ENCODE measurements around the gene OR56A5. TPM values are rescaled to one million over a fixed set of nuclear protein-coding genes. Genes with fewer than 3 reads are reported as not detected.
"Not testable (repeated sequence)": the region's sequence is repeated elsewhere in the genome, so short reads cannot be mapped to it uniquely, and the experiment has no call there.

Gene OR56A5
- total RNA-seq, 1 donor from 2014 or later = not detected

GRCh38 chr11:5966958-5967357 lies 1.3 kb downstream of the OR56A5 start:
- peaks cover 6% of the 10 kb centered on the region for H3K27me3 Mint-ChIP-seq
- no peaks in the 10 kb centered on the region for H3K4me1 Mint-ChIP-seq
- intact Hi-C loops (cut with micrococcal nuclease) = no loop called here
- H3K9me3 Mint-ChIP-seq = no peaks in the 10 kb centered on the region
- no peak overlapping the region for H3K4me3 Mint-ChIP-seq
- no peak for DNase-seq
- H3K27ac Mint-ChIP-seq = no peak overlapping the region
- no peaks in the 10 kb centered on the region for H3K36me3 Mint-ChIP-seq (ENCODE audit: low read depth)

- DNase-seq; H3K9me3 Mint-ChIP-seq; intact Hi-C loops (cut with micrococcal nuclease); H3K27me3 Mint-ChIP-seq; H3K36me3 Mint-ChIP-seq (ENCODE audit: low read depth); H3K4me1 Mint-ChIP-seq; H3K27ac Mint-ChIP-seq; H3K4me3 Mint-ChIP-seq: not testable (repeated sequence)
Observed at GRCh38 chr11:5960704-5961320, 7.5 kb downstream of the OR56A5 start.

GRCh38 chr11:5955586-5955985 lies 12.7 kb downstream of the OR56A5 start:
- intact Hi-C loops (cut with micrococcal nuclease) = no loop called here
- H3K27me3 Mint-ChIP-seq = peaks cover 4% of the 10 kb centered on the region
- no peaks in the 10 kb centered on the region for H3K36me3 Mint-ChIP-seq (ENCODE audit: low read depth)
- H3K9me3 Mint-ChIP-seq = no peaks in the 10 kb centered on the region
- H3K4me1 Mint-ChIP-seq = no peaks in the 10 kb centered on the region
- no peak for DNase-seq
- no peak overlapping the region for H3K27ac Mint-ChIP-seq
- no peak overlapping the region for H3K4me3 Mint-ChIP-seq

- Mint-ChIP-seq H3K4me3 (no peak within 1 kb of the TSS), H3K9me3 (no peaks in the 10 kb centered on the region), H3K36me3 (ENCODE audit: low read depth) (no peaks in the 10 kb centered on the region), H3K27me3 (peaks cover 4% of the 10 kb centered on the region), H3K27ac (no peak within 1 kb of the TSS), H3K4me1 (no peaks in the 10 kb centered on the region)
- intact Hi-C loops (cut with micrococcal nuclease) = no loop called here
- DNase-seq = no peak
Observed at GRCh38 chr11:5941951-5942350, 26.3 kb downstream of the OR56A5 start, which contains the start of gene OR56A3. OR56A3 (plus strand) TSS chr11:5942251; CDS start chr11:5947347, 5,096 bp downstream.

GRCh38 chr11:5940748-5941147 lies 27.5 kb downstream of the OR56A5 start:
- Mint-ChIP-seq H3K36me3 (ENCODE audit: low read depth) (no peaks in the 10 kb centered on the region), H3K4me3 (no peak overlapping the region), H3K4me1 (no peaks in the 10 kb centered on the region), H3K9me3 (no peaks in the 10 kb centered on the region), H3K27ac (no peak overlapping the region), H3K27me3 (peaks cover 4% of the 10 kb centered on the region)
- intact Hi-C loops (cut with micrococcal nuclease) = no loop called here
- DNase-seq = no peak

GRCh38 chr11:5938603-5938965 lies 29.7 kb downstream of the OR56A5 start:
- no peak overlapping the region for H3K4me3 Mint-ChIP-seq
- no peaks in the 10 kb centered on the region for H3K4me1 Mint-ChIP-seq
- H3K36me3 Mint-ChIP-seq (ENCODE audit: low read depth) = no peaks in the 10 kb centered on the region
- intact Hi-C loops (cut with micrococcal nuclease) = no loop called here
- H3K27me3 Mint-ChIP-seq = peaks cover 2% of the 10 kb centered on the region
- H3K27ac Mint-ChIP-seq = no peak overlapping the region
- no peaks in the 10 kb centered on the region for H3K9me3 Mint-ChIP-seq
- DNase-seq = no peak

GRCh38 chr11:5937868-5938602 lies 30.3 kb downstream of the OR56A5 start:
- DNase-seq = no peak
- intact Hi-C loops (cut with micrococcal nuclease) = no loop called here
- Mint-ChIP-seq H3K36me3 (ENCODE audit: low read depth) (no peaks in the 10 kb centered on the region), H3K4me1 (no peaks in the 10 kb centered on the region), H3K4me3 (no peak overlapping the region), H3K9me3 (no peaks in the 10 kb centered on the region), H3K27ac (no peak overlapping the region), H3K27me3 (peaks cover 2% of the 10 kb centered on the region)

- Mint-ChIP-seq H3K4me1 (no peaks in the 10 kb centered on the region), H3K36me3 (ENCODE audit: low read depth) (no peaks in the 10 kb centered on the region), H3K9me3 (peaks cover 13% of the 10 kb centered on the region), H3K4me3 (no peak overlapping the region), H3K27ac (no peak overlapping the region), H3K27me3 (no peaks in the 10 kb centered on the region)
- intact Hi-C loops (cut with micrococcal nuclease) = no loop called here
- no peak for DNase-seq
Observed at GRCh38 chr11:5933116-5933515, 35.2 kb downstream of the OR56A5 start.

- no peak for DNase-seq
- H3K4me1 Mint-ChIP-seq = no peaks in the 10 kb centered on the region
- no peaks in the 10 kb centered on the region for H3K36me3 Mint-ChIP-seq (ENCODE audit: low read depth)
- H3K27ac Mint-ChIP-seq = no peak overlapping the region
- peaks cover 13% of the 10 kb centered on the region for H3K9me3 Mint-ChIP-seq
- H3K4me3 Mint-ChIP-seq = no peak overlapping the region
- intact Hi-C loops (cut with micrococcal nuclease) = no loop called here
- H3K27me3 Mint-ChIP-seq = no peaks in the 10 kb centered on the region
Observed at GRCh38 chr11:5932671-5933070, 35.6 kb downstream of the OR56A5 start.

GRCh38 chr11:5931061-5931460 lies 37.2 kb downstream of the OR56A5 start:
- no peak overlapping the region for H3K27ac Mint-ChIP-seq
- no peak overlapping the region for H3K4me3 Mint-ChIP-seq
- H3K36me3 Mint-ChIP-seq (ENCODE audit: low read depth) = no peaks in the 10 kb centered on the region
- peaks cover 13% of the 10 kb centered on the region for H3K9me3 Mint-ChIP-seq
- intact Hi-C loops (cut with micrococcal nuclease) = no loop called here
- no peak for DNase-seq
- no peaks in the 10 kb centered on the region for H3K4me1 Mint-ChIP-seq
- no peaks in the 10 kb centered on the region for H3K27me3 Mint-ChIP-seq

- H3K4me3 Mint-ChIP-seq = no peak overlapping the region
- no peak for DNase-seq
- no peak overlapping the region for H3K27ac Mint-ChIP-seq
- H3K36me3 Mint-ChIP-seq (ENCODE audit: low read depth) = no peaks in the 10 kb centered on the region
- H3K4me1 Mint-ChIP-seq = no peaks in the 10 kb centered on the region
- intact Hi-C loops (cut with micrococcal nuclease) = no loop called here
- H3K27me3 Mint-ChIP-seq = no peaks in the 10 kb centered on the region
- peaks cover 13% of the 10 kb centered on the region for H3K9me3 Mint-ChIP-seq
Observed at GRCh38 chr11:5930614-5931013, 37.7 kb downstream of the OR56A5 start.

GRCh38 chr11:5929571-5930368 lies 38.5 kb downstream of the OR56A5 start:
- Mint-ChIP-seq H3K9me3 (peaks cover 13% of the 10 kb centered on the region), H3K4me1 (no peaks in the 10 kb centered on the region), H3K4me3 (no peak overlapping the region), H3K27me3 (no peaks in the 10 kb centered on the region), H3K27ac (no peak overlapping the region), H3K36me3 (ENCODE audit: low read depth) (no peaks in the 10 kb centered on the region)
- intact Hi-C loops (cut with micrococcal nuclease) = no loop called here
- DNase-seq = peak; percentile 39

GRCh38 chr11:5928811-5929210 lies 39.5 kb downstream of the OR56A5 start:
- Mint-ChIP-seq H3K27me3 (no peaks in the 10 kb centered on the region), H3K4me1 (no peaks in the 10 kb centered on the region), H3K36me3 (ENCODE audit: low read depth) (no peaks in the 10 kb centered on the region), H3K9me3 (peaks cover 19% of the 10 kb centered on the region), H3K27ac (no peak overlapping the region), H3K4me3 (no peak overlapping the region)
- no peak for DNase-seq
- intact Hi-C loops (cut with micrococcal nuclease) = no loop called here

- Mint-ChIP-seq H3K4me1 (no peaks in the 10 kb centered on the region), H3K36me3 (ENCODE audit: low read depth) (no peaks in the 10 kb centered on the region), H3K9me3 (peaks cover 19% of the 10 kb centered on the region), H3K4me3 (no peak overlapping the region), H3K27ac (no peak overlapping the region), H3K27me3 (no peaks in the 10 kb centered on the region)
- intact Hi-C loops (cut with micrococcal nuclease) = no loop called here
- no peak for DNase-seq
Observed at GRCh38 chr11:5928271-5928670, 40.0 kb downstream of the OR56A5 start.

All from activated CD4-positive, alpha-beta T cell treated with anti-CD3 and anti-CD28 coated beads, Interleukin-2, amount 10 ng/mL, durations not matched to agents 24 days and 14 days (primary cell).